ENCODE data around the gene MAN1B1.

DNA sequence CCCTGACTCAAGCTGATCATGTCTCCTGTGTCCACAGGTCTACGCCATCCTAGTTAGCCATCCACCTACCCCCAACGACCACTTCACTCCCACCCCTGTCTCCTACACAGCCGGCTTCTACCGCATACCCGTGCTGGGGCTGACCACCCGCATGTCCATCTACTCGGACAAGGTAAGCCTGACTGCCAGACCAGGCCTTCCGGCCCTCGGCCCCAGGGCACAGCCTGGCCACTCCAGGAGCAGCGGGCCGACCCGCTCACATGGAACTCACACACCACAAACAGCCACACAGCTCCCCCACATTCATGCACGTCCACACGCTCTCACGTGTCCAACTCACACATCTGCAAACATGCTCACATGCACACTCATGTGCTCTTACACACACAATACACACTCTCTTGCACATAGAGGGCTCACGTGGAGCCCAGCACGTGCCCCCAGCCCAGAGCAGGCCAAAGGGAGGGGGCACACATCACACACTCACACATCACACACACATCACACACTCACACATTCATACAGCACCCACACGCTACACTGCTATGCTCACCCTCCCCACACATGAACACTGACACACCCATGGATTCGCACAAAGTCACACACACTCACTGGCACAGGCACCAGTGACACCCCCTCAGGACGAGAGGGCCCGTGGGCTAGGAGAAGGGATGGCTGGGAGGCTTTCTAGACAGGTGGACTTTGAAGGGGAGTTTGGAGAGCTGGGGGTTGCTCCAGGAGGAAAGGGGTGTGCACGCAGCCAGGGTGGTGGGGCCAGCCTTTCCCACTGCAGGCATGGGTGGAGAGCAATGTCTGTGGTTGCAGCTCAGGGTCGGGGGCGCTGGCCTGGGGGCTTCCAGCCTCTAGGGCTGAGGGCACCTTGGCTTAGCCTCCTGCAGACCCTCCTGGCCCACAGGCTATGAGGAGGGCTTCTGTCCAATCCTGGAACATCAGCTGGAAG, 55.5 kb downstream of the MAN1B1 start:
- TF ChIP-seq EZH2 (IDR thresholded peaks at IDR 0.05; ENCODE audit: low read length): no peak
- TF ChIP-seq, protein P1, sequence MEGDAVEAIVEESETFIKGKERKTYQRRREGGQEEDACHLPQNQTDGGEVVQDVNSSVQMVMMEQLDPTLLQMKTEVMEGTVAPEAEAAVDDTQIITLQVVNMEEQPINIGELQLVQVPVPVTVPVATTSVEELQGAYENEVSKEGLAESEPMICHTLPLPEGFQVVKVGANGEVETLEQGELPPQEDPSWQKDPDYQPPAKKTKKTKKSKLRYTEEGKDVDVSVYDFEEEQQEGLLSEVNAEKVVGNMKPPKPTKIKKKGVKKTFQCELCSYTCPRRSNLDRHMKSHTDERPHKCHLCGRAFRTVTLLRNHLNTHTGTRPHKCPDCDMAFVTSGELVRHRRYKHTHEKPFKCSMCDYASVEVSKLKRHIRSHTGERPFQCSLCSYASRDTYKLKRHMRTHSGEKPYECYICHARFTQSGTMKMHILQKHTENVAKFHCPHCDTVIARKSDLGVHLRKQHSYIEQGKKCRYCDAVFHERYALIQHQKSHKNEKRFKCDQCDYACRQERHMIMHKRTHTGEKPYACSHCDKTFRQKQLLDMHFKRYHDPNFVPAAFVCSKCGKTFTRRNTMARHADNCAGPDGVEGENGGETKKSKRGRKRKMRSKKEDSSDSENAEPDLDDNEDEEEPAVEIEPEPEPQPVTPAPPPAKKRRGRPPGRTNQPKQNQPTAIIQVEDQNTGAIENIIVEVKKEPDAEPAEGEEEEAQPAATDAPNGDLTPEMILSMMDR (optimal IDR thresholded peaks at IDR 0.05 in 1 of 3, IDR thresholded peaks at IDR 0.05 in 1 of 3, conservative IDR thresholded peaks at IDR 0.05 in 1 of 3; ENCODE audit: extremely low read depth in 1 of 3, insufficient read depth in 2 of 3, low read length in 3 of 3): no peak

All from keratinocyte (primary cell).